H7 (cell line): Measurements from ENCODE around the gene GON7. TPM values are rescaled to one million over a fixed set of nuclear protein-coding genes. Genes with fewer than 3 reads are reported as not detected.
"Not testable (repeated sequence)": the region's sequence is repeated elsewhere in the genome, so short reads cannot be mapped to it uniquely, and the experiment has no call there.

Source experiments
- DNase-seq: peaks from one replicate; pipeline ENCODE4 v3.0.0; 2012
- H3K27me3 ChIP-seq: 2 replicates; pipeline ENCODE4 v1.6.0; 2011; ENCODE audit warnings: mild to moderate bottlenecking, low read length; ENCODE audit not compliant: control insufficient read depth, insufficient read depth
- H3K36me3 ChIP-seq: replicated peaks from 2 replicates; pipeline ENCODE4 v1.5.1; 2011; ENCODE audit warnings: low read length; ENCODE audit not compliant: control insufficient read depth, insufficient read depth
- H3K4me3 ChIP-seq: 2 replicates; pipeline ENCODE4 v1.5.1; 2011; ENCODE audit warnings: low read depth, mild to moderate bottlenecking, control low read depth, low read length, moderate library complexity; ENCODE audit not compliant: insufficient read depth
- total RNA-seq: library from RNA; depleted of rRNA; stranded (reverse); fragments of >200 nt; shearing (Covaris generic); gene quantifications from 2 replicates; pipeline ENCODE4 v1.2.3, GENCODE V29; 2014

The GON7 gene
- total RNA-seq, 1 experiment from 2014 or later = 8.7 TPM

DNA sequence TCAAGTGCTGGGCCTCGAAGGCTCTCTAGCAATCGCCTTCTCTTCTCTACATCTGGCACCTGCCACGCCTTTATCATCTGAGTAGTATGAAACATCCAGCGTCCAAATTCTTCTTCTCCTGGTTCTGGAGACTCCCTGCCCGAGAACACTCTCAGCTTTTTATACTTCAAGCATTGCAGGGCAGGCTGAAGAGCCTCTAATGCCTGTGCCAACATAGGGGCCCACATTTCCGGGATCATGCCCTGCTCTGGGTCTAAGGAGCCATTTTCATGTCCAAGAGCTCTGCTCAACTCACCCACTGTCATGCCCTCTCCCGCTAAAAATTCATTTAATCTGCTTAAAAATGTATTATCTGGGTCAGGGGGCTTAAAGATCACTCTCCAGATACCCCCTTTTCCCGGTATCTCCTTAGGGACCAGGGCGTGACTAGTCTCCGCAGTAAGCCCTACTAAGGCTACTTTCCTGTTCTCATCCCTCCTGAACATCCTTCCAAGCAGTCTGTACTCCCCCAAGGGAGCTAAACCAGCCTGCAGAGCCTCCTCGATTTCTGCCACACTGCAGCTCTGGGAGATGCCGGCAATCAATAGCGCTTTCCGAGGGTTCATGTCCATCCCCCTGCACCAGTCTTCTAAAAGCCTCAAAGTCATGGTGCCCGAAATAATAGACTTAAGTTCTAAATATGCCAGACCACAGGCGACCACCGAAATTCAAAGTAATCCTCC is 23.1 kb downstream of the GON7 start:
- Histone ChIP-seq H3K4me3 (peak overlapping the region; percentile 79), H3K36me3 (peaks cover 3% of the 10 kb centered on the region; the same call in 1 of the 2 replicates), H3K27me3 (no peaks in the 10 kb centered on the region)
- no peak for DNase-seq

GRCh38 chr14:93175492-93175891 is 31.4 kb downstream of the GON7 start:
- no peak for DNase-seq
- no peaks in the 10 kb centered on the region for H3K36me3 ChIP-seq
- H3K27me3 ChIP-seq = no peaks in the 10 kb centered on the region
- H3K4me3 ChIP-seq = no peak overlapping the region

DNA sequence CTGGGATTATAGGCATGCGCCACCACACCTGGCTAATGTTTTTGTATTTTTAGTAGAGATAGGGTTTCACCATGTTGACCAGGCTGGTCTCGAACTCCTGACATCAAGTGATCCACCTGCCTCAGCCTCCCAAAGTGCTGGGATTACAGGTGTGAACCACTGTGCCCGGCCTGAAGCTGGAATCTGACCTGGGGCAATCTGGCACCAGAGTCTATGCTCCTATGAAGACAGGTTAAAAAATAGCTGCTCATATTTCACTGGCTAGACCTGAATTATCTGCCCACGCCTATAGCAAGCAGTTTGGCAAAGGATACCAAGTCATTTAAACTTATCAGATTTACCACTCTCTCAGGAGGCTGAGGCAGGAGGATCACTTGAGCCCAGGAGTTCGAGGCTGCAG is 32.1 kb downstream of the GON7 start:
- not testable (repeated sequence) for H3K4me3 ChIP-seq, H3K36me3 ChIP-seq, DNase-seq, H3K27me3 ChIP-seq

DNA sequence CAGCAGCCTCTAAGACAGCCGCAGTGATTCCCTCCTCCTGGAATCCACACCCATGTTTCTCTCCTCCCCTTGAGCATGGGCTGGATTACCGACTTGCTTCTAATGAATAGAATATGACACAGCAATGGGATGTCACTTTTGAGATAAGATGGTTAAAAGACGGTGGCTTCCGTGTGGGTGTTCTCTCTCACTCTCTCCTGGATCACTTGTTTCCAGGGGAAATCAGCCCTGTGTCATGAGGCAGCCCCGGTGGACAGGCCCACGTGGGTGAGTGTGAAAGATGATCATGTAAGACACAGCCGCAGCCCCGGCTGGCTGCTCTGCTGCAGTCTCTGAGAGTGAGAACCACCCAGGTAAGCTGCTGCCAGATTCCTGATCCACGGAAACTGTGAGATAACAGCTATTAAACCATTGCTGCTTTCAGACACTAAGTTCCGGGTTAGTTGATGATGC is 32.9 kb downstream of the GON7 start:
- Histone ChIP-seq H3K36me3 (no peaks in the 10 kb centered on the region), H3K4me3 (no peak overlapping the region), H3K27me3 (no peaks in the 10 kb centered on the region)
- no peak for DNase-seq

DNA sequence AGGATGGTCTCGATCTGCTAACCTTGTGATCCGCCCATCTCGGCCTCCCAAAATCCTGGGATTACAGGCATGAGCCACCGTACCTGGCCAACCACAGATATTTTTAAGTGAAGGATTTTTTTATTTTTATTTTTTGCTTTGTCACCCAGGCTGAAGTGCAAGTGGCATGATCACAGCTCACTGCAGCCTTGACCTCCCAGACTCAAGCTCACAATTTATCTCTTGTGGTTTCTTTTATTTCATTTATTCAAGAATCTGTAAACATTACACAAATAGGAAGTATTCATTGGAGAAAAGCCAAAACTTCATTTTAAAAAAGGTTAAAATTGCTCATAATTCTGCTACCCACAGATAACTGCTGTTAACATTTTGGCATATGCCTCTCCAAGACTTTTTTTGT is 35.5 kb downstream of the GON7 start:
- Histone ChIP-seq H3K27me3 (no peaks in the 10 kb centered on the region), H3K36me3 (no peaks in the 10 kb centered on the region), H3K4me3 (no peak overlapping the region)
- DNase-seq = no peak

DNA sequence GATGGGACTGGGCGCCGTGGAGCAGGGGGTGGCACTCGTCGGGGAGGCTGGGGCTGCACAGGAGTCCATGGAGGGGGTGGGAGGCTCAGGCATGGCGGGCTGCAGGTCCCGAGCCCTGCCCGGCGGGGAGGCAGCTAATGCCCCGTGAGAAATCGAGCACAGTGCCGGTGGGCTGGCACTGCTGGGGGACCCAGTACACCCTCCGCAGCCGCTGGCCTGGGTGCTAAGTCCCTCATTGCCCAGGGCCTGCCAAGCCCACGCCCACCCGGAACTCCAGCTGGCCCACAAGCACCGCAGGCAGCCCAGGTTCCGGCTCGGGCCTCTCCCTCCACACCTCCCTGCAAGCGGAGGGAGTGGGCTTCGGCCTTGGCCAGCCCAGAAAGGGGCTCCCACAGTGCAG is 36.7 kb downstream of the GON7 start:
- not testable (repeated sequence) for DNase-seq, H3K4me3 ChIP-seq, H3K36me3 ChIP-seq

DNA sequence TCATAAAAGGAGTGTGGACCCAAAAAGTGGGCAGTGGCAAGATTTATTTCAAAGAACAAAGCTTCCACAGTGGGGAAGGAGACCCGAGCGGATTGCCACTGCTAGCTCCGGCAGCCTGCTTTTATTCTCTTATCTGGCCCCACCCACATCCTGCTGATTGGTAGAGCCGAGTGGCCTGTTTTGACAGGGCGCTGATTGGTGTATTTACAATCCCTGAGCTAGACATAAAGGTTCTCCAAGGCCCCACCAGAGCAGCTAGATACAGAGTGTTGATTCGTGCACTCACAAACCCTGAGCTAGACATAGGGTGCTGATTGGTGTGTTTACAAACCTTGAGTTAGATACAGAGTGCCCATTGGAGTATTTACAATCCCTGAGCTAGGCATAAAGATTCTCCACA is 37.2 kb downstream of the GON7 start:
- H3K27me3 ChIP-seq, H3K4me3 ChIP-seq, H3K36me3 ChIP-seq, DNase-seq: not testable (repeated sequence)

More for the DNA sequence above, 36.7 kb downstream of the GON7 start:
- not testable (repeated sequence) for H3K27me3 ChIP-seq

GRCh38 chr14:93168610-93169009 is 38.3 kb downstream of the GON7 start:
- not testable (repeated sequence) for H3K27me3 ChIP-seq, H3K4me3 ChIP-seq, H3K36me3 ChIP-seq, DNase-seq

GRCh38 chr14:93165271-93166265 is 41.3 kb downstream of the GON7 start:
- not testable (repeated sequence) for H3K27me3 ChIP-seq, DNase-seq, H3K36me3 ChIP-seq, H3K4me3 ChIP-seq

- Histone ChIP-seq H3K36me3 (no peaks in the 10 kb centered on the region), H3K27me3 (no peaks in the 10 kb centered on the region), H3K4me3 (no peak overlapping the region)
- no peak for DNase-seq
These were observed 43.3 kb downstream of the GON7 start for GRCh38 chr14:93163564-93163963.

DNA sequence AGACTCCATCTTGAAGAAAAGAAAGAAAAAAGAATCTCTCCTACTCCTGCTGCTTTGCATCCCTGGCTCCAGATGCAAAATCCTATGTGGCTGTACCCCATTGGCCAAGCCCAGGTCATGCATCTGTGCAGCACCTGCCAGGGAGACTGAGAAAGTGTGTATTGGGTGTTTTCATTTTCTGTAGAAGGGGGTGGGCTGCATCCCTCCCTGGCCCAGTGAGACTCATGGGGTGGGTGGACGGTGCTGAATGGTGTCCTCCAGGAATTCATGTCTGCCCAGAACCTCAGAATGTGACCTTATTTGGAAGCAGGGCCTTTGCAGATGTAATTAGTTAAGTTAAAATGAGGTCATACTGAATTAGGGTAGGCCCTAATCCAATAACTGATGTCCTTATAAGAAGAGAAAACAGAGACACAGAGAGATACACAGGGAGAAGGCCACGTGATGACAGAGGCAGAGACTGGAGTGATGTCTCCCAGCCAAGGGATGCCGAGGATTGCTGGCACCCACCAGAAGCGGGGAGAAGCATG is 45.4 kb downstream of the GON7 start:
- DNase-seq = no peak
- H3K27me3 ChIP-seq = no peaks in the 10 kb centered on the region
- H3K4me3 ChIP-seq = no peak overlapping the region
- H3K36me3 ChIP-seq = no peaks in the 10 kb centered on the region

GRCh38 chr14:93160353-93160801 is 46.5 kb downstream of the GON7 start:
- no peaks in the 10 kb centered on the region for H3K27me3 ChIP-seq
- no peak overlapping the region for H3K4me3 ChIP-seq
- H3K36me3 ChIP-seq = no peaks in the 10 kb centered on the region
- DNase-seq = peak; percentile 66

GRCh38 chr14:93159625-93160352 is 47.1 kb downstream of the GON7 start:
- H3K36me3 ChIP-seq, H3K27me3 ChIP-seq, H3K4me3 ChIP-seq, DNase-seq: not testable (repeated sequence)

DNA sequence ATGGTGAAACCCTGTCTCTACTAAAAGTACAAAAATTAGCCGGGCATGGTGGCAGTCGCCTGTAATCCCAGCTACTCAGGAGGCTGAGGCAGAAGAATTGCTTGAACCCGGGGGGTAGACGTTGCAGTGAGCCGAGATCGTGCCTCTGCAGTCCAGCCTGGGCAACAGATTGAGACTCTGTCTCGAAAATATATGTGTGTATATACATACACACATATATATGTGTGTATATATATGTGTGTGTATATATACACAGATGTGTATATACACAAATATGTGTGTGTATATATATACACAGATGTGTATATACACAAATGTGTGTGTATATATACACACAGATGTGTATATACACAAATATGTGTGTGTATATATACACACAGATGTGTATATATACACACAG is 48.5 kb downstream of the GON7 start:
- DNase-seq, H3K27me3 ChIP-seq, H3K4me3 ChIP-seq, H3K36me3 ChIP-seq: not testable (repeated sequence)
